ENCODE results near the gene LRRN4CL. TPM values are rescaled to one million over a fixed set of nuclear protein-coding genes. Genes with fewer than 3 reads are reported as not detected.

The LRRN4CL gene
- total and polyA plus RNA-seq, 9 of the 15 experiments (the other 6 are each of a cell fraction or from before 2014, with no cell fraction given): 0.03 to 0.11 (median 0.05) TPM; not detected in 4

DNA sequence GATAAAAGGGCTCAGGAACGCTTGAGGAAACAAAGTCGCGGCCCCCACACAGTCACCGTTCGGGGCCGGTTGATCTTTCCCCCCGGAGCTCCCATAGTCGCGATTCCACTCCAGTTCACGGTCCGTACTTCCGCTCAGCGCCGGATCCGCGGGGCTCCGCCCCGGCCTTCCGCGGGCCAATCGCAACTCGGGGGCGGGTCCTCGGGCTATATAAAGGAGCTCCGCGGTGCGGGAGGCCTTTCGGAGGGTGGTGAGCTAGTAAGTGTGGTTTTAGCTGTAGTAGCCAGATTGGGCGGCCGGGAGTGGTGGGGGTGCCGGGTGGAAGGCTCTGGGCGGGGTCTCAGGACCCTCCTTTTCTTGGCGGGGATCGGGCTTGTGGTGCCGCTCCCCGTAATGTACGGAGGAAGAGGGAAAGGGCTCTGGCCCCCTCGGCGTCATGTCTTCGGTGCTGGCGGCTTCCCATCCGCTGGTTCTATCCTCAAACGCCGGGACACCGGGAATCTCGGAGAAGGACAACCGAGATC is 24.2 kb downstream of the LRRN4CL start, which contains the start of the genes C11orf98 and CSKMT (continued):
- TF ChIP-seq, protein P1, sequence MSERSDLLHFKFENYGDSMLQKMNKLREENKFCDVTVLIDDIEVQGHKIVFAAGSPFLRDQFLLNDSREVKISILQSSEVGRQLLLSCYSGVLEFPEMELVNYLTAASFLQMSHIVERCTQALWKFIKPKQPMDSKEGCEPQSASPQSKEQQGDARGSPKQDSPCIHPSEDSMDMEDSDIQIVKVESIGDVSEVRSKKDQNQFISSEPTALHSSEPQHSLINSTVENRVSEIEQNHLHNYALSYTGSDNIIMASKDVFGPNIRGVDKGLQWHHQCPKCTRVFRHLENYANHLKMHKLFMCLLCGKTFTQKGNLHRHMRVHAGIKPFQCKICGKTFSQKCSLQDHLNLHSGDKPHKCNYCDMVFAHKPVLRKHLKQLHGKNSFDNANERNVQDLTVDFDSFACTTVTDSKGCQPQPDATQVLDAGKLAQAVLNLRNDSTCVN (CRISPR knock-in tag; IDR thresholded peaks at IDR 0.05): peak; percentile 92; the same call in 1 of the 2 replicates
- TF ChIP-seq FOXK2 (conservative IDR thresholded peaks at IDR 0.05 in 1 of 2, IDR thresholded peaks at IDR 0.05 in 1 of 2; ENCODE audit: low read depth in 2 of 2) (0 out of 4 replicates have a peak, but pooled peaks of 1 of the 2 experiments have one; percentile 17), ZBED1 (IDR thresholded peaks at IDR 0.05) (peak; percentile 92), WHSC1 (IDR thresholded peaks at IDR 0.05; ENCODE audit: low read length) (no peak), SRSF3 (IDR thresholded peaks at IDR 0.05; ENCODE audit: insufficient read depth, low read length) (no peak), KLF16 (IDR thresholded peaks at IDR 0.05) (no peak), PURB (CRISPR knock-in tag; IDR thresholded peaks at IDR 0.05; ENCODE audit: low read depth) (no peak), CSDE1 (IDR thresholded peaks at IDR 0.05) (peak in 1 of 2 experiments; percentile 69; a peak in 2 of 4 replicates), HDAC6 (IDR thresholded peaks at IDR 0.05; ENCODE audit: low read depth, low read length) (no peak), ZNF764 (CRISPR knock-in tag; IDR thresholded peaks at IDR 0.05; ENCODE audit: low read depth) (no peak), ZNF311 (CRISPR knock-in tag; IDR thresholded peaks at IDR 0.05) (no peak), KHSRP (IDR thresholded peaks at IDR 0.05) (0 out of 2 replicates have a peak, but pooled peaks have one; percentile 24), ADNP (tag; IDR thresholded peaks at IDR 0.05) (no peak), MBD2 (IDR thresholded peaks at IDR 0.05; ENCODE audit: borderline replicate concordance, low read depth) (peak; percentile 88), SMAD3 (CRISPR knock-in tag; conservative IDR thresholded peaks at IDR 0.05) (peak; percentile 56; the same call in 1 of the 2 replicates), PCBP2 (IDR thresholded peaks at IDR 0.05; ENCODE audit: low read depth, low read length, poor library complexity, severe bottlenecking) (no peak), NRF1 (conservative IDR thresholded peaks at IDR 0.05 in 1 of 2, IDR thresholded peaks at IDR 0.05 in 1 of 2) (peak in 1 of 2 experiments; percentile 47; a peak in 3 of 4 replicates), ZNF507 (tag; conservative IDR thresholded peaks at IDR 0.05) (no peak), ZNF12 (CRISPR knock-in tag; IDR thresholded peaks at IDR 0.05) (0 out of 2 replicates have a peak, but pooled peaks have one; percentile 61)
- TF ChIP-seq, protein P2, sequence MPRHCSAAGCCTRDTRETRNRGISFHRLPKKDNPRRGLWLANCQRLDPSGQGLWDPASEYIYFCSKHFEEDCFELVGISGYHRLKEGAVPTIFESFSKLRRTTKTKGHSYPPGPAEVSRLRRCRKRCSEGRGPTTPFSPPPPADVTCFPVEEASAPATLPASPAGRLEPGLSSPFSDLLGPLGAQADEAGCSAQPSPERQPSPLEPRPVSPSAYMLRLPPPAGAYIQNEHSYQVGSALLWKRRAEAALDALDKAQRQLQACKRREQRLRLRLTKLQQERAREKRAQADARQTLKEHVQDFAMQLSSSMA (CRISPR knock-in tag; IDR thresholded peaks at IDR 0.05): peak; percentile 92; the same call in 1 of the 2 replicates
- TF ChIP-seq, protein P3, sequence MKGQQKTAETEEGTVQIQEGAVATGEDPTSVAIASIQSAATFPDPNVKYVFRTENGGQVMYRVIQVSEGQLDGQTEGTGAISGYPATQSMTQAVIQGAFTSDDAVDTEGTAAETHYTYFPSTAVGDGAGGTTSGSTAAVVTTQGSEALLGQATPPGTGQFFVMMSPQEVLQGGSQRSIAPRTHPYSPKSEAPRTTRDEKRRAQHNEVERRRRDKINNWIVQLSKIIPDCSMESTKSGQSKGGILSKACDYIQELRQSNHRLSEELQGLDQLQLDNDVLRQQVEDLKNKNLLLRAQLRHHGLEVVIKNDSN (CRISPR knock-in tag; IDR thresholded peaks at IDR 0.05): no peak
- TF ChIP-seq, protein P4, sequence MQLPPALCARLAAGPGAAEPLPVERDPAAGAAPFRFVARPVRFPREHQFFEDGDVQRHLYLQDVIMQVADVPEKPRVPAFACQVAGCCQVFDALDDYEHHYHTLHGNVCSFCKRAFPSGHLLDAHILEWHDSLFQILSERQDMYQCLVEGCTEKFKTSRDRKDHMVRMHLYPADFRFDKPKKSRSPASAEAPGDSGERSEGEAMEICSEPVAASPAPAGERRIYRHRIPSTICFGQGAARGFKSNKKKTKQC (CRISPR knock-in tag; IDR thresholded peaks at IDR 0.05): no peak; the same call in 1 of the 2 replicates
- TF ChIP-seq, protein P5, sequence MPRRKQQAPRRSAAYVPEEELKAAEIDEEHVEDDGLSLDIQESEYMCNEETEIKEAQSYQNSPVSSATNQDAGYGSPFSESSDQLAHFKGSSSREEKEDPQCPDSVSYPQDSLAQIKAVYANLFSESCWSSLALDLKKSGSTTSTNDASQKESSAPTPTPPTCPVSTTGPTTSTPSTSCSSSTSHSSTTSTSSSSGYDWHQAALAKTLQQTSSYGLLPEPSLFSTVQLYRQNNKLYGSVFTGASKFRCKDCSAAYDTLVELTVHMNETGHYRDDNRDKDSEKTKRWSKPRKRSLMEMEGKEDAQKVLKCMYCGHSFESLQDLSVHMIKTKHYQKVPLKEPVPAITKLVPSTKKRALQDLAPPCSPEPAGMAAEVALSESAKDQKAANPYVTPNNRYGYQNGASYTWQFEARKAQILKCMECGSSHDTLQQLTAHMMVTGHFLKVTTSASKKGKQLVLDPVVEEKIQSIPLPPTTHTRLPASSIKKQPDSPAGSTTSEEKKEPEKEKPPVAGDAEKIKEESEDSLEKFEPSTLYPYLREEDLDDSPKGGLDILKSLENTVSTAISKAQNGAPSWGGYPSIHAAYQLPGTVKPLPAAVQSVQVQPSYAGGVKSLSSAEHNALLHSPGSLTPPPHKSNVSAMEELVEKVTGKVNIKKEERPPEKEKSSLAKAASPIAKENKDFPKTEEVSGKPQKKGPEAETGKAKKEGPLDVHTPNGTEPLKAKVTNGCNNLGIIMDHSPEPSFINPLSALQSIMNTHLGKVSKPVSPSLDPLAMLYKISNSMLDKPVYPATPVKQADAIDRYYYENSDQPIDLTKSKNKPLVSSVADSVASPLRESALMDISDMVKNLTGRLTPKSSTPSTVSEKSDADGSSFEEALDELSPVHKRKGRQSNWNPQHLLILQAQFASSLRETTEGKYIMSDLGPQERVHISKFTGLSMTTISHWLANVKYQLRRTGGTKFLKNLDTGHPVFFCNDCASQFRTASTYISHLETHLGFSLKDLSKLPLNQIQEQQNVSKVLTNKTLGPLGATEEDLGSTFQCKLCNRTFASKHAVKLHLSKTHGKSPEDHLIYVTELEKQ (CRISPR knock-in tag; IDR thresholded peaks at IDR 0.05): no peak

Data from K562 (cell line).